CD4-positive, alpha-beta T cell treated with Interleukin-17A for 1 hour (primary cell): ENCODE data around the gene GAB3.
"Not testable (repeated sequence)": the region's sequence is repeated elsewhere in the genome, so short reads cannot be mapped to it uniquely, and the experiment has no call there.

ENCODE experiments used
- DNase-seq: peaks from one replicate; pipeline ENCODE4 v3.0.0-alpha.2; 2020

Gene GAB3

DNA sequence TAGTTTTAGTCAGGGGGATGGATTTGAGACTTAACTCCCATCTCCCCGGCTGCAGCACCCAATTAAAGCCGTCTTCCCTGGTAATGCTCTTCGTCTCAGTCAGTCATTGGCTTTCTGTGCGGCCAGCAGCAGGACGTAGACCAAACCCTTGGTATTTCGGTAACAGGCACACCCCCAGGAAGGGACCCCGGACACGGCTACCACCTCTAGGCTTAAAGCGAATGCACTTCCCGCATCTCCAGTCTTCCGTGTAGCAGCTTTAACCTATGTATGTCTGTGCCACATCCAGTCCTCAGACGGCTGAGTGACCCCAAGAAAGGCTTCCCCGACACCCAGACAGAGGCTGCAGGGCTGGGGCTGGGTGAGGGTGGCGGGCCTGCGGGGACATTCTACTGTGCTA is 96.0 kb downstream of the GAB3 start:
- no peak for DNase-seq

DNA sequence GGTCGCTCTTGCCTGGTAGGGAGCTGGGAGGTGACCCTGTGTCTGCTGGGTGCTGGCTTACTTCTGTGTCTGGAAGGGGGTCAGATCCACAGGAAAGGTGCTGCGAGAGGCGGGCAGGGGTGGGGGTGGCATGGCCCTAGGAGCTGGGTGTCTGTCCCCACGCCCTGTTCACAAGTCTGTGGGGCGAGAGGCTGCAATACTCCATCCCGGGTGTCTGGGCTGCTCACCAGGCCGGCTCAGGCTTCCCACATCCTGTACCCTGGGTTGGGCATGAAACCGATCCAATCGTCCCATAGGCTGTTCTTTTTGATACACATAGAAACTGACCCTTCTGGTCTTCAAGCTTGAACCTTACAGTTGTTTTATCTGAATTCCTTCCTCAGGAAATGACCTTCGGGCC is 96.5 kb downstream of the GAB3 start:
- no peak for DNase-seq

DNA sequence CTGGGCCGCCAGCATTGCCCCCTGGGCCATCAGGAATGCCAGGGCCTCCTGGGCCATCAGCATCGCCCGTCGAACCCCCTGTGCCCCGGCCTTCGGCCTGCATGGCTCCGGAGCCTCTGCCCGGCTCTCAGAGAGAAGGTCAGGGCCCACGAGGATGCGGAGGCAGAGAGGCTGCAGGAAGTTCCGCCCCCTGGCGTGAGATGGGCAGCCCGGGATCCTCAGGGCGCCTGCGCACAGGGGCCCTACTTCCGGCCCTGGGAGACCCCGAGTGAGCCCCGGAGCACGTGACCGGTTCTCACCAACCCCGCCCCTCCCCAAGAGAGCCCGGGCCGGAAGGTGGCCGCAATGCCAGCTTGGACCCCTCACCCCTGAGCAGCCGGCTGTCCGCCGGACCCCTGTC is 97.5 kb downstream of the GAB3 start, which contains the start of gene CTAG2:
Gene CTAG2, minus strand, starts transcription at position 167 of the 400 bp plus-strand sequence. Its CDS starts 64 bp downstream, at position 103.
- not testable (repeated sequence) for DNase-seq

DNA sequence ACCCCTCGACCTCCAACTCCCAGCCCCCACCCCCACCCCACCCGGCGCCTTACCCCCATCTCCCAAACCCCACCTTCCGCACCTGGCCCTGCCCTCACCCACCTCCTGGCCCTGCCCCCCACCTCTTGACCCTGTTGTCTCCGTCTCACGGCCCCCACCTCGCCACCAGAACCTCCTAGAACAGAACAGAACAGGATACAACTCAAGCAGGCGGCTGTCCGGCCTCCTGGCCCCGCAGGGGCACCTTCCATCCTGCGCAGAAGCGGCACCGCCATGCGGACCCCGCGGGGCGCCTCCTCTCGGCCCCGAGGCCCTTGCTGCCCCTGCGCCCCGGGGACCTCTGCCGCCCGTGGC is 97.9 kb downstream of the GAB3 start:
- DNase-seq: no peak

DNA sequence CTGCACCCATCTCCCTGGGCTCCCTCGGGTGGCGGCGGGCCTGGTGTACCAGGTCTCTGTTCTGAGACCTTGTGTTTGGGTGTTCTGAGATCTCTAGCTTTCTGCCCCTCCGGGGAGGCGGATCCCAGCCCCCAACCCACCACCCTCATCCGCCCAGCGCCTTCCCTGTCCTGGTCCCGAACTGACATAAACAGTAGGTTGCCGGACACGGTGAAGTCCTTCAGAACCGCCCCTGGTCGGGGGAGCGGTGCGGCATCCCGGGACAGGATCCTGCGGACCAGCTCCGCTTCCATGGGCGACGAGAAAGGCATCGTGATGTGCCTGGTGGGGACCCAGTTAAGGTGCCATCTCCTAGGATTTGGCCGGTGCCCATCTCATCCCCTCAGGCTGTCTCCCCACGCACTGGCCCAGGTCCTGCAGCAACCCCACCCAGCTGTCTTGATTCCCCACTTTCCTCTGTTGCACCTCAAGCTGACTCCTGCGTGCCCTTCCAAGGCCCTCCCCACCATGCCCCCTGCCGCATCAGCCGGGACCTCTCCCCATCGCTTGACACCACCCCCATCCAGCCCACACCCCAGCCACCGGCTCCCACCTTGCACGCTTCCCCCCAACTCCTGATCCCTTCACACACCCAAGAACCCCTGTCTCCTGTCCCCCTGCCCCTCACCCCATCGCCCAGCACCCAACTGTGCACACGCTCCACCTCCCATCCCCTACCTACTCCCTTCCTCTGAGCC is 98.4 kb downstream of the GAB3 start:
- no peak for DNase-seq

DNA sequence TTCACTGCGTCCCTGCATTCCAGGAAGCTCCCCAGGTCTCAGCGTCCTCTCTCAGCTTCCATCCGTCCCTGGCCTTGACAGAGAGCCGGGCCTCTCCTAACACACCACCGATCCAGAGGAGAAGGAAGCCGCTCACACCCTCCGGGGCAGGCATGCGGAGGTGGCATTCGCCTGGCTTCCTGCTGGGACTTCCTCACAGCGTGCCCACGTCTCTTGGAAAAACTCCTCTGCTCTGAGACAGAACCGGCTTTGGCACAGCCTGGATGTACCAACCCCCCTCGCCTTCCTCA is 100.7 kb downstream of the GAB3 start:
- no peak for DNase-seq

DNA sequence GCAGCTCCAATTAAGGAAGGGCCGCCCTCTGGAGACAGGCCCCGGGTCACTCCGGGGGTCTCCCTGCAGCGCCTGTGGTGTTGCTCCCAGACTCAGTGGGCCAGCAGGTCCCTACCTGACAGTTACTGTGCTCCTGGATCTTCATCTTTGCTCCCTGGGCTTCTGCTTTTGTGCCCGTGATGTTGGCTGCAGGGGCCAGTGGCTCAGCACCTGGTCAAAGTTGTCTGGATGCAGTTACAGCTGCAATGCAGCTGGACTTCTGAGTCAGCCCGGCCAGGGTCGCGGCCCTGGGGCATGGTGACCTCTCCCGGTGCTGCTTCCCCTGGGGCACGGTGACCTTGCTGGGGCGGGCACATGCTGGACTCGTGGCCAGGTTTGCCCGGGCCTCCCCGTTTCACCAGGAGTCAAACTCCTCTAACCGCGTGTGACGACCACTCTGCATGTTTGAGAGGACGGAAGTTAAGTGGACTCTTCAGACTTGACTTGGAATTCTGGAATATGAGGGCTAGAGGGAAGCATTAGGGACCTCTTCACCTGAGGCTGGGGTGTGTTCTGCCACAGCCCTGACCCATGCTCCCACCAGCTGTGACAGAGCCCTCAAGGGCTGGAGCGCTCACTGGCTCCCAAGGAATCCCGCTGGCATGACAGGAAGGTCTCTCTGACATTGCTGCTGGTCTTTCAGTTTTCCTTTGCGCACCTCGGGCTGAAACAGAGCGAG is 101.2 kb downstream of the GAB3 start:
- DNase-seq: no peak

DNA sequence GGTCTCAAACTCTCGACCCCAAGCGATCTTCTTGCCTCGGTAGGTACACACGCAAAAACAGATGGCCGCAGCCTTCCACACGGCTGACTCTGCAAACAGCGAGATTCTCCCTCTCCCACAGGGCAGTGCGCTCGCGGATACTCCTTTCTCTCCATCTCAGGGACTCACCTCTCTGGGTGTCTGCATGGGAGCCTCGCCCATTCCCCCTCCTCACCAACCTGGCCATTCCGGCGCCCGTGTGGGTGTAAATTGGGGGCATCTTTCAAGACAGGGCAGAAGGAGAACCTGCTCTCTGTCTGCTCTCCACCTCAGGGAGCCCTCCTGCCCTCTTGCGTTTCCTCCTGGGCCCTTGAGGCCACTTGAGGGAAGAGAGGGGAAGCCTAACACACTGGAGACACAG is 101.9 kb downstream of the GAB3 start:
- DNase-seq: no peak

DNA sequence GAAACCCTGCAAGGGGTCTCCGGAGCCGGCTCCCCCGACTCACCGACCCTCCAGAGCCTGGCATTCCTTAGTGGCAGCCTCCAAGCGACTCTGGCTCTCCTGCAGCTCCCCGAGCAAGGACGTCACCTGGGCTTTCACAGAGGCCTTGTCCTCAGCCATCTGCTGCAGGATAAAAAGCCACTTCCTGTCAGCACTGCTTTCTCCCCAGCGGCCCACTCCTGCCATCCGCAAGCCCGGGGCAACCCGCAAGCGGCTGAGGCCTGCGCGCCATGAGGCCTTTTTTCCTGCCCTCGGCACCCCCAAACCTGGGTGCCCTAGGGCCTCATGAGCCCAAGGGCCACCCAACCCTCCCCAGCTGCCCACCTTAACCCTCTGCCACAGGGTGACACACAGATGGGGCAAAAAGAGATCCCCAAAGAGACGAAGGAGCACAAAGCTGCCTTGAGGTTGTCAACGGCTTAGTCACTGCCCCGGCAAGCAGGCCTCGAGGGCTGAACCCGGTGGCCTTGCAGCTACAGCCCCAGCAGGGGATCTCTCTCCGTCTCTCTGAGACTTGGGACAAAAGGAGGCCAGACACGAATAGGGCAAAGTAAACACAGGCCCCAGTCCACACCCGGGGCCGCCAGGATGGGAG is 105.0 kb downstream of the GAB3 start:
- DNase-seq: not testable (repeated sequence)

DNA sequence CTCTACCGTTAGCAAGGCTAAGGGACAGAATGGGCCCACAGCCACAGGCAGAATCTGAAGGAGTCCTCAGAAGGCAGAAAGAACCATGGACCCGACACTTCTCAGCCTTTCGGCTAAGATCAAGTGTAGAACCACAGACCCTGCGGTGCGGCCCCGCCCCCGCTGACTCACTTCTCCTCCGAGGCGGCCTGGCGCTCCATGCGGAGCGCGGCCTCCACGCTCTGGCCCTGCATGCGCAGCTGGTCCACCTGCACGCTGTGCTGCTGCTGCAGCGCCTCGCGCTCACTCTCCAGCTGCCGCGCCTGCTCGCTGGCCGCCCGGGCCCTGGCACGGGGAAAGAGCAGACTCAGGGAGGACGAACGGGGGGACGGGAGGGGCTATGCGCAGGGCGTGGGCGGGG is 107.2 kb downstream of the GAB3 start:
- DNase-seq: not testable (repeated sequence)

DNA sequence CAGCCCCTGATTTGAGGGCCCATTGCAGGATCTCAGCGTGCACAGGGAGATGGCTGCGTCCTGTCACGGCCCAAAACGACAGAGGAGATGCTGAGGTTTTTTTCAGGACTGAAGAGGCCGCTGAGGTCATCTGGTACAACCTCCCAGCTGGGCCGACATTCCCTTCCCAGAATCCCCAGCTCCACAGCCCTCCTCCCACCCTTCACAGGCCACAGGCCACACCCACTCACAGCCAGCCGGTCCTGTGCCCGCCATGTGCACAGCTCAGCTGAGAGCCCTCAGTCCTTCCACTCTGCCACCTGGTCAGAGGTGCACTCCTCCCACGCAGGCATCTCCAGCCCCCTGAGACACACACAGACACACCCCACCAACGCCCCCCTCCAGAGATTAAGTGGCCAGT is 109.1 kb downstream of the GAB3 start:
- not testable (repeated sequence) for DNase-seq

DNA sequence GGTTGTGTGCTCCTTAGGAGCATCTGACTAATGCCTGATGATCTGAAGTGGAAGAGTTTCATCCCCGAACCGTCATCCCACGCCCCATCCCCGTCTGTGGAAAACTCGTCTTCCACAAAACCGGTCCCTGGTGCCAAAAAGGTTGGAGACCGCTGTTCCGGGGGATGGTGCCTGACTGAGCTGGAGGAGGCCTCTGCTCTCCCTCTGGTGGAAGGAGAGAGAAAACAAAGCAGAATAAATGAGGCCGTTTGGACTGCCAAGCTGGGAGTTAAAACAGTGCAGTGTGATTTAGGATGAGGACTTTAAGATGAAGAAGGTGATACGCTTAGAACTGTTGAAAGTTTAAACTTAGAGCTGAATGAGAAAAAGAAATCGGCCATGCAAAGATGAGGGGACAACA is 117.2 kb downstream of the GAB3 start:
- DNase-seq: not testable (repeated sequence)

DNA sequence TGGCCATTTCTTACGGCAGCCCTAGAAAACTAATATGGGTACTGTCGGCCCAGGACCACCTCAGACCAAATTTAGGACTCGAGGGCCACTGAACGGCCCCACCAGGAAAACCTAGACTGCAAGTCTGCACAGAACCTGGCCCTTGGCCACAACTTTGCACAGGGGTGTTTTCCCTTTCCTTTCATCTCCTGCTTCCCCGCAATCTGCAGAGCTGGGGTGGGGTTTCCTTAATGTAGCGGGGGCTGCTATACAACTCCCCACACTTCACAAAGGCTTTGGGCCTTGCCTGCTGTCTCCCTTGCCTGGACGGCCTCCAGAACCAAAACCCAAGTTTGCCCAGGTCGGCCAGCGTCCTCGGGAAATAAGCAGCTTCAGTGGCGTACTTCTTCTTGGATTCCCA is 119.9 kb downstream of the GAB3 start:
- DNase-seq: not testable (repeated sequence)

DNA sequence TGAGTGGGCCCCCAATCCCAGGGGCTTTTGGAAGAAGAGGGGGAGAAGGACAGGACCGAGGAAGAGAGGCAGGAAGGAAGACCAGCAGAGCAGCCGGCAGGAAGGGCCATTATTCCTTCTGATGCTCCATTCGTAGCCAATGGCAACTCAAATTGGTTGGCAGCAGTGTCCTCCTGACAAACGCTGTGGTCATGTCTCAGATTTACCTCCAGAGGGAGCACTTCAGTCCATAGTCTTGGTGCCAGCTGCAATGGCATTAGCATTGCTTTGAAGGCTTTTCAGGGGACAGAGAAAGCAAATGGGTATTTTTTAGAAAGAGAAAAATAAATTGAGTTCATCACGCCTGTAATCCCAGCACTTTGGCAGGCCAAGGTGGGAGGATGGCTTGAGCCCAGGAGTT is 121.9 kb downstream of the GAB3 start:
- DNase-seq: not testable (repeated sequence)
